Activated CD8-positive, alpha-beta T cell treated with anti-CD3 and anti-CD28 coated beads for 36 hours (primary cell): ENCODE results near the gene FAM193A. TPM values are rescaled to one million over a fixed set of nuclear protein-coding genes. Genes with fewer than 3 reads are reported as not detected.

Source experiments
- ATAC-seq: fragments of 200-7000 bp; cut with Tn5 transposase; one replicate; pipeline ENCODE4 v1.10.0; 2021; ENCODE audit warnings: mild to moderate bottlenecking, moderate library complexity
- CTCF ChIA-PET: fragments of 350-600 bp; sonication (Branson Sonifier 250); formaldehyde crosslinking; loops from one replicate; lab custom pipeline; 2021; ENCODE audit warnings: antibody characterized with exemption; lab: Charles Lee
- POLR2A ChIA-PET: fragments of 350-600 bp; sonication (Branson Sonifier 250); formaldehyde crosslinking; loops from one replicate; lab custom pipeline; 2021; ENCODE audit warnings: antibody characterized with exemption; lab: Charles Lee
- DNase-seq: peaks from one replicate; pipeline ENCODE4 v3.0.0-alpha.2; 2020
- H3K27ac Mint-ChIP-seq: one replicate; pipeline ENCODE4 v1.8.0; 2021; ENCODE audit warnings: mild to moderate bottlenecking, mixed read lengths
- H3K27me3 Mint-ChIP-seq: one replicate; pipeline ENCODE4 v1.8.0; 2021; ENCODE audit warnings: mixed read lengths
- H3K36me3 Mint-ChIP-seq: one replicate; pipeline ENCODE4 v1.8.0; 2021; ENCODE audit warnings: low read depth, mixed read lengths
- H3K4me1 Mint-ChIP-seq: one replicate; pipeline ENCODE4 v1.8.0; 2021; ENCODE audit warnings: low read depth, mixed read lengths
- H3K4me3 Mint-ChIP-seq: one replicate; pipeline ENCODE4 v1.8.0; 2021; ENCODE audit warnings: mild to moderate bottlenecking, moderate library complexity, mixed read lengths
- H3K9me3 Mint-ChIP-seq: one replicate; pipeline ENCODE4 v1.8.0; 2021; ENCODE audit warnings: mixed read lengths
- intact Hi-C: fragments of 100-400 bp; cut with micrococcal nuclease; formaldehyde crosslinking; loops from one replicate; pipeline ENCODE4 v1.10.0; 2022
- total RNA-seq, 2 experiments: library from RNA; stranded (reverse); gene quantifications; one replicate each; pipeline ENCODE4 v1.2.3, GENCODE V29; 2021
- TF ChIP-seq, protein P1 (sequence below): fragments of 200-600 bp; IDR thresholded peaks from one replicate; pipeline ENCODE4 v1.8.0; 2022; ENCODE audit warnings: antibody characterized with exemption, mild to moderate bottlenecking

Gene FAM193A
- total RNA-seq, 2 experiments from 2014 or later = 22.4 to 22.9 TPM

DNA sequence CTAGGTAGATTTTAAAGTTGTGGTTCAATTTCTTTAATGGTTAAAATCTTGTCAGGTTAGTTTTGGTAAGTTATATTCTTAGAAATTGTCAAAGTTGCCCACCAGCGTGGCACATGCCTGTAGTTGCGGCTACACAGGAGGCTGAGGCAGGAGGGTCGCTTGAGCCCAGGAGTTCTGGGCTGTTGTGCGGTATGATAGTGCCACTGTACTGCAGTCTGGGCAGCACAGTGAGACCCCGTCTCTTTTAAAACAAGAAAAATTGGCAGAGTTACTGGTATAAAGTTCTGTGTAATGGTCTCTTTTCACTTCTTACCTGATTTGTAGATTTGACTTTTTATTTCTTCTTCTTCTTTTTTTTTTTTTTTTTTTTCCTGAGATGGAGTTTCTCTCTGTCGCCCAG, 64.4 kb downstream of the FAM193A start:
- H3K4me1 Mint-ChIP-seq = peaks cover 52% of the 10 kb centered on the region
- peak overlapping the region; percentile 39 for H3K27ac Mint-ChIP-seq

DNA sequence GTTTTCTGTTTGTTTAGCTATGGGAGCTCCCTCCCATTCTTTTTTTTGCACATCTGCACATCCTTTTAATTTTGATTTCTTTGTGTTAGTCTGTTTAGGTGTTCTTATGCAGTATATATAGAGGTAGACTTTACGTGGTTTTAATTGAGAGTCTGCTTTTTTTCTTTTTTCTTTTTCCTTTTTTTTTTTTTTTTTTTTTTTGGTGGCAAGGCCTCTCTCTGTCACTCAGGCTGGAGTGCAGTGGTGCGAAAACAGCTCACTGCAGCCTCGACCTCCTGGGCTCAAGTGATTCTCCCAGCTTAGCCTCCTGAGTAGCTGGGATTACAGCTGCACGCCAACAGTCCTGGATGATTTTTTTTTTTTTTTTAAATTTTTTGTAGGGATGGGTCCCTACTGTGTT, 68.2 kb downstream of the FAM193A start:
- no peaks in the 10 kb centered on the region for H3K27me3 Mint-ChIP-seq

More for the DNA sequence above, 64.4 kb downstream of the FAM193A start:
- TF ChIP-seq, protein P1, sequence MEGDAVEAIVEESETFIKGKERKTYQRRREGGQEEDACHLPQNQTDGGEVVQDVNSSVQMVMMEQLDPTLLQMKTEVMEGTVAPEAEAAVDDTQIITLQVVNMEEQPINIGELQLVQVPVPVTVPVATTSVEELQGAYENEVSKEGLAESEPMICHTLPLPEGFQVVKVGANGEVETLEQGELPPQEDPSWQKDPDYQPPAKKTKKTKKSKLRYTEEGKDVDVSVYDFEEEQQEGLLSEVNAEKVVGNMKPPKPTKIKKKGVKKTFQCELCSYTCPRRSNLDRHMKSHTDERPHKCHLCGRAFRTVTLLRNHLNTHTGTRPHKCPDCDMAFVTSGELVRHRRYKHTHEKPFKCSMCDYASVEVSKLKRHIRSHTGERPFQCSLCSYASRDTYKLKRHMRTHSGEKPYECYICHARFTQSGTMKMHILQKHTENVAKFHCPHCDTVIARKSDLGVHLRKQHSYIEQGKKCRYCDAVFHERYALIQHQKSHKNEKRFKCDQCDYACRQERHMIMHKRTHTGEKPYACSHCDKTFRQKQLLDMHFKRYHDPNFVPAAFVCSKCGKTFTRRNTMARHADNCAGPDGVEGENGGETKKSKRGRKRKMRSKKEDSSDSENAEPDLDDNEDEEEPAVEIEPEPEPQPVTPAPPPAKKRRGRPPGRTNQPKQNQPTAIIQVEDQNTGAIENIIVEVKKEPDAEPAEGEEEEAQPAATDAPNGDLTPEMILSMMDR = no peak
- Mint-ChIP-seq H3K9me3 (no peaks in the 10 kb centered on the region), H3K27me3 (no peaks in the 10 kb centered on the region), H3K36me3 (peaks cover 31% of the 10 kb centered on the region), H3K4me3 (no peak overlapping the region)
- ATAC-seq (no peak), DNase-seq (no peak)
- POLR2A ChIA-PET = no interaction called here
- CTCF ChIA-PET = no interaction called here
- intact Hi-C loops = no loop called here

DNA sequence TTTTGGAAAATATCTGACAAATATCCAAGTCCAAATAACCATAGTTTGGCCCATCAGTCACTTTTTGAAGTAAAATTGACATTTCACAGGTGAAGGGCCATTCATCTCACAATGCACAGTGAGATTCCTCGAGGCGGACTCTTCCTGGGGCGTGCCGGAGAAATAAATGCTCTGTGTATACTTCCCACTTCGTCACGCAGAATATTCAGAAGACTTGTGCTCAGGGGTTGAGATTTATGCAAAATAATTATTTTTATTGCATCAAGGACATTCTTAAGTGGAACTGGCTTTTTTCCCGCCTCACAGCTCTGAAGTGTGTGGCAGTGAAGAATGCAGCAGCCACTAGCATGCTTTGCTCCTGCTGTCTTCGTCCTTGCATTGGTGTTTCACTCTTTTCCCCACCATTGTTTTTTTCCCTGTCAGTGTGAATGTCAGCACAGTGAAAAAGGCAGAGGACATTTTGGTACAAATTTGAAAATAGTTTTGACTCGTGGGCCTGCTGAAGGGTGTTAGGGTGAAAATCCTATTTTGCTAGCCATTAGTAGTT, 70.6 kb downstream of the FAM193A start:
- H3K4me3 Mint-ChIP-seq = no peak overlapping the region
- intact Hi-C loops = no loop called here
- no peak for ATAC-seq

More for the DNA sequence above, 68.2 kb downstream of the FAM193A start:
- Mint-ChIP-seq H3K4me1 (peaks cover 30% of the 10 kb centered on the region), H3K27ac (no peak overlapping the region), H3K36me3 (peaks cover 9% of the 10 kb centered on the region), H3K9me3 (no peaks in the 10 kb centered on the region), H3K4me3 (no peak overlapping the region)
- CTCF ChIA-PET = no interaction called here
- intact Hi-C loops = no loop called here
- POLR2A ChIA-PET = no interaction called here
- no peak for DNase-seq
- TF ChIP-seq, protein P1 = no peak
- ATAC-seq = no peak

DNA sequence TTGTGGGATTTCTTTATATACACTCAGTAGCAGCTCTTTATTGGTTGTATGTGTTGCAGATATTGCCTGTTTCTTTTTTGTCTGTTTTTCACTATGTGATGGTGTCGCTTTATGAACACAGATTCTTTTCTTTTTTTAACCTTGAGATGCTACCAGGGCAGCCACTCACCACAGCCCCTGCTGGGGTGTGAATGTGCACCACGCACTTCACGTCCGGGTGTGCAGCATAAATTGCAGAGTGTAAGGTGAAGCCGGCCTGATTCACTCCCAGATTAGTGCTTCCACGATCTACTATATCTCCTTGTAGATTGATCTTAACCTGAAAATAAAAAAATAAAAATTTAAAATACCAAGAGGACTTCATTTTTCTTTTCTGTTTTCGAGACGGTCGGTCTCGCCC, 71.4 kb downstream of the FAM193A start:
- Mint-ChIP-seq H3K36me3 (peaks cover 3% of the 10 kb centered on the region), H3K4me3 (no peak overlapping the region), H3K9me3 (no peaks in the 10 kb centered on the region), H3K4me1 (peaks cover 30% of the 10 kb centered on the region), H3K27me3 (no peaks in the 10 kb centered on the region), H3K27ac (no peak overlapping the region)
- TF ChIP-seq, protein P1 = no peak
- ATAC-seq (no peak), DNase-seq (no peak)
- POLR2A ChIA-PET = interaction anchor here (0.6 kb wide), 1 partner anchor 9 kb away, joined by 3 read pairs; no protein-coding TSS in a partner anchor
- intact Hi-C loops = no loop called here
- CTCF ChIA-PET = no interaction called here

More for the DNA sequence above, 70.6 kb downstream of the FAM193A start:
- DNase-seq = no peak
- H3K4me1 Mint-ChIP-seq = peaks cover 26% of the 10 kb centered on the region
- H3K36me3 Mint-ChIP-seq = peaks cover 3% of the 10 kb centered on the region
- H3K27ac Mint-ChIP-seq = no peak overlapping the region
- ChIA-PET POLR2A (interaction anchor here (0.6 kb wide), 1 partner anchor 8 kb away, joined by 3 read pairs; no protein-coding TSS in a partner anchor), CTCF (no interaction called here)
- H3K9me3 Mint-ChIP-seq = no peaks in the 10 kb centered on the region
- TF ChIP-seq, protein P1 = no peak
- H3K27me3 Mint-ChIP-seq = no peaks in the 10 kb centered on the region

DNA sequence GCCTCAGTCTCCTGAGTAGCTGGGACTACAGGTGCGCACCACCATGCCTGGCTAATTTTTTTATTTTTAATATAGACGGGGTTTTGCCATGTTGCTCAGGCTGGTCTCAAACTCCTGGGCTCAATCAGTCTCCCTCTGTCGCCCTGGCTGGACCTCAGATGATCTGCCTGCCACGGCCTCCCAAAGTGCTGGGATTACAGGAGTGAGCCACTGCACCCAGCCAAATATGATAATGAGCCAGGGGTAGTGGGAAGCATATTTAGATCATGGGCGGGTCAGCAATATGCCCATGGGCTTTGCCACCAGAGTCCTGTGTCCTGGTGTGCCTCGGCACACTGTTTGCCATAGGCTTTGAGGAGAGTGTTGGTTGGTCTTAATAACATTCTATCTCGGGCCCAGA, 71.8 kb downstream of the FAM193A start:
- Mint-ChIP-seq H3K4me3 (no peak overlapping the region), H3K36me3 (peaks cover 3% of the 10 kb centered on the region), H3K9me3 (no peaks in the 10 kb centered on the region), H3K27ac (no peak overlapping the region), H3K27me3 (no peaks in the 10 kb centered on the region), H3K4me1 (peaks cover 30% of the 10 kb centered on the region)
- DNase-seq (no peak), ATAC-seq (no peak)
- ChIA-PET POLR2A (no interaction called here), CTCF (no interaction called here)
- intact Hi-C loops = no loop called here
- TF ChIP-seq, protein P1 = no peak
